ENCODE results near the gene NOS3. TPM values are rescaled to one million over a fixed set of nuclear protein-coding genes. Genes with fewer than 3 reads are reported as not detected.
"Not testable (repeated sequence)": the region's sequence is repeated elsewhere in the genome, so short reads cannot be mapped to it uniquely, and the experiment has no call there.

Gene NOS3
- total RNA-seq, 1 donor from 2014 or later: 12.8 TPM

- DNase-seq (ENCODE audit: low spot score); H3K36me3 Mint-ChIP-seq (ENCODE audit: low read depth); H3K27me3 Mint-ChIP-seq (ENCODE audit: insufficient read depth): not testable (repeated sequence)
Observed at GRCh38 chr7:151026771-151027727, 36.2 kb downstream of the NOS3 start.

GRCh38 chr7:151027728-151028130 lies 36.9 kb downstream of the NOS3 start:
- H3K27me3 Mint-ChIP-seq (ENCODE audit: insufficient read depth): not testable (repeated sequence)
- H3K27ac Mint-ChIP-seq: peak overlapping the region; percentile 95

More at GRCh38 chr7:151026771-151027727, 36.2 kb downstream of the NOS3 start:
- not testable (repeated sequence) for H3K9me3 Mint-ChIP-seq
- intact Hi-C loops (cut with micrococcal nuclease): loop anchor here (5.0 kb wide), 2 partner anchors 325 to 360 kb away; no protein-coding TSS in a partner anchor
- Mint-ChIP-seq H3K4me3 (peak overlapping the region; percentile 94), H3K27ac (peak overlapping the region; percentile 95), H3K4me1 (ENCODE audit: low read depth) (peaks cover 21% of the 10 kb centered on the region)

DNA sequence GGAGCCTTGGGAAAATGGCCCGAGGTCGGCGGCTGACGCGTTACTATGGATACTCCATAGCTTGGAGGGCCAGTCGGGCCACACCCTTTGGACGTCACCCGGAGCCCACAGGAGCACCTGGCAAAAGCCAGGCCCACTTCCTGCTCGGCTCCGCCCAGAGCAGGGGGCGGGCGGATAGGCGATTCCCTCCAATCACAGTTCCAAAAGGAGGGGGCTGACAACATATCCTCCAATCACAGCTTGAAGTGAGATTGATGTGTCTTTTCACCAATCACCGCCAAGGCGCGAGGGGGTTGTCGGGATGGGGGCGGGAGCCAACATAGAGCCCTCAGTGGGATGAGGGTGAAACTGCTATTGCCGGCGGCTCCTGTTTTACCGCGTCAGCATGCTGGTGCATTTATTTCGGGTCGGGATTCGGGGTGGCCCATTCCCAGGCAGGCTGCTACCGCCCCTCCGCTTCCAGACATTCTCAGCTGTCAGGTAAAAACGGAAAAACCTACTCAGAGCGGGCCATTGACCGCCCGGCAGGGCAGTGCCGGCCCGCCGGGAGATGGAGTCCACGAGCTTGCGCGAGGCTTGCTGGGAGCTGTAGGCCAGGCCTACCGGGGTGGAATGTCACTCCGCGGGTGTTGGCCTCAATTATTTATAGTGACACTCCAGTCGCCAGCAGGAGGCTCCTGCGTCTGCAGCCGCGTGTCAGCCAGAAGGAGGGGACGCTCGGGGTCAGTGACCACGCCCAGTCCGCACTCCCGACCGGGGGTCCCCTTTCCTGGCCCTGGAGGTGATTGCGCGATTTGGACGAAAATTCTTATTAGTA lies 37.5 kb downstream of the NOS3 start, which contains the start of gene ABCB8:
TSS of gene ABCB8 (plus strand) at position 320 of the 817 bp plus-strand sequence. CDS start at position 386, 66 bp downstream.
- Mint-ChIP-seq H3K9me3 (no peaks in the 10 kb centered on the region), H3K27ac (peak within 1 kb of the TSS; percentile 95), H3K27me3 (ENCODE audit: insufficient read depth) (peaks cover 2% of the 10 kb centered on the region), H3K4me3 (peak within 1 kb of the TSS; percentile 94), H3K4me1 (ENCODE audit: low read depth) (peaks cover 21% of the 10 kb centered on the region), H3K36me3 (ENCODE audit: low read depth) (peaks cover 4% of the 10 kb centered on the region)
- peak; percentile 98 for DNase-seq (ENCODE audit: low spot score)
- intact Hi-C loops (cut with micrococcal nuclease): loop anchor here (1.0 to 5.0 kb wide), 11 partner anchors 10 to 361 kb away; partner anchors contain the start of genes ABCF2, CHPF2 and FASTK

More at GRCh38 chr7:151027728-151028130, 36.9 kb downstream of the NOS3 start:
- peaks cover 21% of the 10 kb centered on the region for H3K4me1 Mint-ChIP-seq (ENCODE audit: low read depth)
- peak overlapping the region; percentile 94 for H3K4me3 Mint-ChIP-seq
- intact Hi-C loops (cut with micrococcal nuclease): loop anchor here (1.0 to 5.0 kb wide), 11 partner anchors 9 to 360 kb away; partner anchors contain the start of genes ABCF2, CHPF2 and FASTK
- not testable (repeated sequence) for H3K36me3 Mint-ChIP-seq (ENCODE audit: low read depth); DNase-seq (ENCODE audit: low spot score); H3K9me3 Mint-ChIP-seq

- H3K27me3 Mint-ChIP-seq (ENCODE audit: insufficient read depth): peaks cover 2% of the 10 kb centered on the region
- H3K4me3 Mint-ChIP-seq: peak overlapping the region; percentile 94
- intact Hi-C loops (cut with micrococcal nuclease): loop anchor here (1.0 to 5.0 kb wide), 11 partner anchors 10 to 362 kb away; partner anchors contain the start of genes ABCF2, CHPF2 and FASTK
- DNase-seq (ENCODE audit: low spot score): no peak
- H3K4me1 Mint-ChIP-seq (ENCODE audit: low read depth): peaks cover 21% of the 10 kb centered on the region
- no peaks in the 10 kb centered on the region for H3K9me3 Mint-ChIP-seq
- peaks cover 4% of the 10 kb centered on the region for H3K36me3 Mint-ChIP-seq (ENCODE audit: low read depth)
- H3K27ac Mint-ChIP-seq: peak overlapping the region; percentile 95
Observed at GRCh38 chr7:151028948-151029501, 38.2 kb downstream of the NOS3 start.

GRCh38 chr7:151031011-151031410 lies 40.2 kb downstream of the NOS3 start:
- Mint-ChIP-seq H3K36me3 (ENCODE audit: low read depth) (peaks cover 4% of the 10 kb centered on the region), H3K4me3 (no peak overlapping the region), H3K9me3 (no peaks in the 10 kb centered on the region), H3K27ac (no peak overlapping the region), H3K4me1 (ENCODE audit: low read depth) (peaks cover 21% of the 10 kb centered on the region), H3K27me3 (ENCODE audit: insufficient read depth) (no peaks in the 10 kb centered on the region)
- DNase-seq (ENCODE audit: low spot score): no peak
- intact Hi-C loops (cut with micrococcal nuclease): no loop called here

GRCh38 chr7:151032936-151033863 lies 42.4 kb downstream of the NOS3 start:
- no peak overlapping the region for H3K27ac Mint-ChIP-seq
- no peak overlapping the region for H3K4me3 Mint-ChIP-seq
- H3K9me3 Mint-ChIP-seq: no peaks in the 10 kb centered on the region
- no peak for DNase-seq (ENCODE audit: low spot score)
- no peaks in the 10 kb centered on the region for H3K27me3 Mint-ChIP-seq (ENCODE audit: insufficient read depth)
- H3K4me1 Mint-ChIP-seq (ENCODE audit: low read depth): peaks cover 11% of the 10 kb centered on the region
- H3K36me3 Mint-ChIP-seq (ENCODE audit: low read depth): peaks cover 4% of the 10 kb centered on the region
- intact Hi-C loops (cut with micrococcal nuclease): no loop called here

GRCh38 chr7:151033864-151034249 lies 43.0 kb downstream of the NOS3 start:
- DNase-seq (ENCODE audit: low spot score): no peak
- no peak overlapping the region for H3K27ac Mint-ChIP-seq
- intact Hi-C loops (cut with micrococcal nuclease): no loop called here
- H3K27me3 Mint-ChIP-seq (ENCODE audit: insufficient read depth): no peaks in the 10 kb centered on the region
- H3K4me1 Mint-ChIP-seq (ENCODE audit: low read depth): peaks cover 12% of the 10 kb centered on the region
- H3K9me3 Mint-ChIP-seq: no peaks in the 10 kb centered on the region
- H3K36me3 Mint-ChIP-seq (ENCODE audit: low read depth): peaks cover 2% of the 10 kb centered on the region
- H3K4me3 Mint-ChIP-seq: no peak overlapping the region

DNA sequence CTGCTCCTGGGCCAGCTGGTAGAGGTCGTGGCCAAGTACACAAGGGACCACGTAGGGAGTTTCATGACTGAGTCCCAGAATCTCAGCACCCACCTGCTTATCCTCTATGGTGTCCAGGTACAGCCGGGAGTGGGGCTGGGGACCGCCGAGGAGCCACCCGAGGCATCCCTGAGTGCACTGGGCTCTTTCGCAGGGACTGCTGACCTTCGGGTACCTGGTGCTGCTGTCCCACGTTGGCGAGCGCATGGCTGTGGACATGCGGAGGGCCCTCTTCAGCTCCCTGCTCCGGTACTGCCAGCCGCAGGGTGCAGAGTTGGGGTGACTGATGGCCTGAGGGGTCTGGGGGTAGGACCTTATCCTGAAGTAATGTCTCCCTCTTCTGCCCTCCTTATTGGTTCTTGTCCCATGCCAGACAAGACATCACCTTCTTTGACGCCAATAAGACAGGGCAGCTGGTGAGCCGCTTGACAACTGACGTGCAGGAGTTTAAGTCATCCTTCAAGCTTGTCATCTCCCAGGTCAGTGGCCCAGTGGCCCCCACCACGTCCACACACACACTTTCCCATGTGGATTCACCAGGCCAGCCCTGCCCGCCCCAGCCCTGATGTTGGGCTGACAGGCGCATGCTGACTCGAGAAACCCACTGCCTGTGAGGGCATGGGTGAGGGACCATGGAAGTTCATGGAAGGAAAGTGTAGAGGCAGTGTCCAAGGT lies 43.7 kb downstream of the NOS3 start:
- H3K4me1 Mint-ChIP-seq (ENCODE audit: low read depth): peaks cover 15% of the 10 kb centered on the region
- H3K9me3 Mint-ChIP-seq: no peaks in the 10 kb centered on the region
- no peaks in the 10 kb centered on the region for H3K27me3 Mint-ChIP-seq (ENCODE audit: insufficient read depth)
- no peak for DNase-seq (ENCODE audit: low spot score)
- peaks cover 4% of the 10 kb centered on the region for H3K36me3 Mint-ChIP-seq (ENCODE audit: low read depth)
- H3K27ac Mint-ChIP-seq: no peak overlapping the region
- intact Hi-C loops (cut with micrococcal nuclease): no loop called here
- H3K4me3 Mint-ChIP-seq: no peak overlapping the region

- Mint-ChIP-seq H3K27ac (no peak overlapping the region), H3K9me3 (no peaks in the 10 kb centered on the region), H3K27me3 (ENCODE audit: insufficient read depth) (no peaks in the 10 kb centered on the region), H3K36me3 (ENCODE audit: low read depth) (peaks cover 4% of the 10 kb centered on the region), H3K4me1 (ENCODE audit: low read depth) (peaks cover 18% of the 10 kb centered on the region), H3K4me3 (no peak overlapping the region)
- DNase-seq (ENCODE audit: low spot score): no peak
- intact Hi-C loops (cut with micrococcal nuclease): no loop called here
Observed at GRCh38 chr7:151035026-151035717, 44.4 kb downstream of the NOS3 start.

DNA sequence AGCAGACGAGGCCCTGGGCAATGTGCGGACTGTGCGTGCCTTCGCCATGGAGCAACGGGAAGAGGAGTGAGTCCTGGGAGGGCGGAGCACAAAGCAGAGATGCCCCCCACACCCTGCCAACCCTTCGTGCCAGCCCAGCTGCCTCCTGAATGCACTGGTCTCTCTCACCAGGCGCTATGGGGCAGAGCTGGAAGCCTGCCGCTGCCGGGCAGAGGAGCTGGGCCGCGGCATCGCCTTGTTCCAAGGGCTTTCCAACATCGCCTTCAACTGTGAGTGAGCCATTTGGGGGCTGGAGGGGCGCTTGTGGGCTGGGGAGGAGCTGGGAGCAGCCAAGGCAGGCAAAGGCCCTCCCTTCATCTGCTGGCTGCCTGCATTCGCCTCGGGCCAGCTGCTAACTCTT lies 45.1 kb downstream of the NOS3 start:
- H3K27ac Mint-ChIP-seq: no peak overlapping the region
- DNase-seq (ENCODE audit: low spot score): no peak
- H3K27me3 Mint-ChIP-seq (ENCODE audit: insufficient read depth): no peaks in the 10 kb centered on the region
- H3K4me3 Mint-ChIP-seq: no peak overlapping the region
- no peaks in the 10 kb centered on the region for H3K9me3 Mint-ChIP-seq
- intact Hi-C loops (cut with micrococcal nuclease): no loop called here
- H3K36me3 Mint-ChIP-seq (ENCODE audit: low read depth): peaks cover 4% of the 10 kb centered on the region
- peaks cover 18% of the 10 kb centered on the region for H3K4me1 Mint-ChIP-seq (ENCODE audit: low read depth)
